H1 (cell line): ENCODE results near the gene SKAP1. TPM values are rescaled to one million over a fixed set of nuclear protein-coding genes. Genes with fewer than 3 reads are reported as not detected.

Experiments
- CTCF ChIA-PET: fragments of 300-600 bp; sonication (Branson Sonifier 250); formaldehyde crosslinking; loops from one replicate; lab custom pipeline; 2021; ENCODE audit not compliant: partially characterized antibody; lab: Charles Lee
- POLR2A ChIA-PET: fragments of 300-600 bp; sonication (Branson Sonifier 250); formaldehyde crosslinking; loops from one replicate; lab custom pipeline; 2021; ENCODE audit warnings: inconsistent platforms; ENCODE audit not compliant: partially characterized antibody; lab: Charles Lee
- DNase-seq, 2 experiments: peaks; one replicate each; pipeline versions ENCODE4 v3.0.0 to v3.0.0-alpha.2; 2010 to 2022; ENCODE audit warnings: low spot score in 2 of 2, low read depth in 1 of 2, mixed read lengths in 1 of 2
- FAIRE-seq: peaks from 2 replicates; lab custom pipeline; 2011; peaks lifted over from hg19 to GRCh38; lab: Jason Lieb, UNC
- H2AFZ ChIP-seq: 2 replicates; pipeline ENCODE4 v1.8.1; 2012; ENCODE audit warnings: low read length, inconsistent platforms
- H2AK5ac ChIP-seq: 2 replicates; pipeline ENCODE4 v1.6.1; 2013; ENCODE audit warnings: low read depth, low read length
- H2BK120ac ChIP-seq: replicated peaks from 2 replicates; pipeline ENCODE3; 2013; ENCODE audit warnings: low read depth, low read length, inconsistent platforms
- H2BK12ac ChIP-seq: 2 replicates; pipeline ENCODE4 v1.6.1; 2013; ENCODE audit warnings: low read depth, low read length
- H2BK15ac ChIP-seq: 2 replicates; pipeline ENCODE4 v1.6.1; 2013; ENCODE audit warnings: low read length
- H2BK20ac ChIP-seq: 2 replicates; pipeline ENCODE4 v1.6.1; 2013; ENCODE audit warnings: low read length
- H2BK5ac ChIP-seq: 2 replicates; pipeline ENCODE4 v1.6.1; 2013; ENCODE audit warnings: low read depth, low read length
- H3K14ac ChIP-seq: 2 replicates; pipeline ENCODE4 v1.6.1; 2013; ENCODE audit warnings: inconsistent platforms; ENCODE audit not compliant: insufficient read length
- H3K18ac ChIP-seq: 2 replicates; pipeline ENCODE4 v1.6.1; 2013; ENCODE audit warnings: low read length; ENCODE audit errors: extremely low read depth
- H3K23ac ChIP-seq: 2 replicates; pipeline ENCODE4 v1.6.1; 2013; ENCODE audit warnings: inconsistent platforms; ENCODE audit not compliant: insufficient read length
- H3K23me2 ChIP-seq: 2 replicates; pipeline ENCODE4 v1.6.1; 2013; ENCODE audit warnings: low read depth, low read length
- H3K27ac ChIP-seq: 2 replicates; pipeline ENCODE4 v1.6.1; 2011; ENCODE audit warnings: low read depth, low read length, inconsistent platforms
- H3K27me3 ChIP-seq, 4 experiments: replicated peaks in 1 of 4; 1 replicate in 1 of 4; 2 replicates in 3 of 4; pipeline versions ENCODE4 v1.6.1 to v1.8.1; 2011 to 2013; ENCODE audit warnings: low read length in 3 of 4, mild to moderate bottlenecking in 3 of 4, inconsistent platforms in 2 of 4, mixed read lengths in 2 of 4, moderate library complexity in 1 of 4; ENCODE audit not compliant: control insufficient read depth in 3 of 4, insufficient read depth in 3 of 4; ENCODE audit errors: extremely low read depth in 1 of 4
- H3K36me3 ChIP-seq, 4 experiments: 2 replicates each; pipeline versions ENCODE4 v1.6.1 to v1.8.1; 2011 to 2013; ENCODE audit warnings: mild to moderate bottlenecking in 4 of 4, low read length in 3 of 4, moderate library complexity in 2 of 4, control low read depth in 1 of 4, inconsistent platforms in 1 of 4; ENCODE audit not compliant: insufficient read depth in 4 of 4, control insufficient read depth in 2 of 4
- H3K4ac ChIP-seq: replicated peaks from 2 replicates; pipeline ENCODE3; 2013; ENCODE audit warnings: low read length, low read depth, mixed read lengths, inconsistent platforms; ENCODE audit not compliant: insufficient read length
- H3K4me1 ChIP-seq, 4 experiments: replicated peaks in 1 of 4; 1 replicate in 1 of 4; 2 replicates in 3 of 4; pipeline versions ENCODE4 v1.6.1 to v1.8.1; 2011 to 2013; ENCODE audit warnings: low read length in 3 of 4, inconsistent platforms in 2 of 4, mixed read lengths in 1 of 4; ENCODE audit not compliant: insufficient read depth in 4 of 4, control insufficient read depth in 3 of 4
- H3K4me2 ChIP-seq, 2 experiments: 2 replicates each; pipeline versions ENCODE4 v1.6.1 to v1.8.1; 2011 to 2013; ENCODE audit warnings: low read depth in 2 of 2, low read length in 2 of 2, control low read depth in 1 of 2, inconsistent platforms in 1 of 2, mild to moderate bottlenecking in 1 of 2; ENCODE audit not compliant: insufficient read depth in 1 of 2
- H3K4me3 ChIP-seq, 4 experiments: fragments of 200-600, 300-600 bp in 1 of 4; sonication (generic), shearing (Covaris generic), sonication (Bioruptor Twin) in 1 of 4; 2 replicates each; pipeline versions ENCODE4 v1.5.1 to v1.8.1; 2011 to 2016; ENCODE audit warnings: low read length in 4 of 4, low read depth in 3 of 4, control low read depth in 2 of 4, inconsistent platforms in 2 of 4, mild to moderate bottlenecking in 2 of 4, mixed read lengths in 1 of 4, moderate library complexity in 1 of 4; ENCODE audit not compliant: insufficient read depth in 2 of 4; ENCODE audit errors: extremely low read depth in 1 of 4
- H3K56ac ChIP-seq: replicated peaks from 2 replicates; pipeline ENCODE3; 2013; ENCODE audit warnings: low read depth, mild to moderate bottlenecking, mixed read lengths, low read length, inconsistent platforms; ENCODE audit not compliant: insufficient read length
- H3K79me1 ChIP-seq: 2 replicates; pipeline ENCODE4 v1.6.1; 2013; ENCODE audit warnings: low read depth, low read length, control low read depth
- H3K79me2 ChIP-seq, 2 experiments: 2 replicates each; pipeline versions ENCODE4 v1.6.1 to v1.8.1; 2012 to 2013; ENCODE audit warnings: low read length in 2 of 2, mild to moderate bottlenecking in 2 of 2, inconsistent platforms in 1 of 2; ENCODE audit not compliant: insufficient read depth in 2 of 2, control insufficient read depth in 1 of 2
- H3K9ac ChIP-seq, 4 experiments: replicated peaks in 1 of 4; 1 replicate in 1 of 4; 2 replicates in 3 of 4; pipeline versions ENCODE4 v1.6.1 to v1.8.1; 2011 to 2013; ENCODE audit warnings: low read depth in 3 of 4, low read length in 3 of 4, control low read depth in 2 of 4, mild to moderate bottlenecking in 2 of 4, moderate library complexity in 2 of 4, inconsistent platforms in 1 of 4; ENCODE audit errors: extremely low read depth in 1 of 4
- H3K9me3 ChIP-seq, 2 experiments: 2 replicates each; pipeline versions ENCODE4 v1.6.1 to v1.8.1; 2012 to 2013; ENCODE audit warnings: mild to moderate bottlenecking in 2 of 2, moderate library complexity in 2 of 2, control low read depth in 1 of 2, inconsistent platforms in 1 of 2, low read depth in 1 of 2, low read length in 1 of 2, mixed read lengths in 1 of 2; ENCODE audit not compliant: insufficient read depth in 2 of 2
- H4K20me1 ChIP-seq, 2 experiments: replicated peaks in 1 of 2; 2 replicates each; pipeline versions ENCODE3 to v1.8.1; 2011 to 2013; ENCODE audit warnings: inconsistent platforms in 2 of 2, low read length in 2 of 2, mild to moderate bottlenecking in 1 of 2; ENCODE audit not compliant: insufficient read depth in 2 of 2, control insufficient read depth in 1 of 2
- H4K5ac ChIP-seq: 2 replicates; pipeline ENCODE4 v1.6.1; 2013; ENCODE audit warnings: low read length, low read depth, mixed read lengths, inconsistent platforms; ENCODE audit not compliant: insufficient read length
- H4K8ac ChIP-seq: 2 replicates; pipeline ENCODE4 v1.8.0; 2013; ENCODE audit warnings: mild to moderate bottlenecking, moderate library complexity, low read length, inconsistent platforms; ENCODE audit not compliant: insufficient read depth; ENCODE audit errors: extremely low read depth
- H4K91ac ChIP-seq: replicated peaks from 2 replicates; pipeline ENCODE3; 2013; ENCODE audit warnings: low read length, mixed read lengths, inconsistent platforms; ENCODE audit not compliant: insufficient read length
- BCL11A ChIP-seq, 2 experiments: IDR thresholded peaks; one replicate each; pipeline ENCODE4 v1.6.1; 2011; ENCODE audit warnings: low read depth in 2 of 2, low read length in 2 of 2, mild to moderate bottlenecking in 2 of 2
- CTBP2 ChIP-seq: IDR thresholded peaks from 2 replicates; pipeline ENCODE4 v1.7.0; 2011; ENCODE audit warnings: borderline replicate concordance, mild to moderate bottlenecking, moderate library complexity, mixed read lengths, low read length; ENCODE audit not compliant: insufficient read depth, insufficient read length
- GTF2F1 ChIP-seq: IDR thresholded peaks from 2 replicates; pipeline ENCODE4 v1.6.1; 2012; ENCODE audit warnings: low read depth, low read length, improper control_type of control experiment, borderline replicate concordance
- KDM5A ChIP-seq: fragments of 200-600 bp; IDR thresholded peaks from 2 replicates; pipeline ENCODE4 v1.7.1; 2012; ENCODE audit warnings: mild to moderate bottlenecking, low read length, inconsistent platforms, mixed read lengths
- RAD21 ChIP-seq, 2 experiments: IDR thresholded peaks in 1 of 2; conservative IDR thresholded peaks in 1 of 2; 2 replicates each; pipeline ENCODE4 v1.6.1; 2011; ENCODE audit warnings: low read depth in 2 of 2, low read length in 2 of 2, improper control_type of control experiment in 1 of 2, inconsistent platforms in 1 of 2, mild to moderate bottlenecking in 1 of 2, moderate library complexity in 1 of 2
- SIRT6 ChIP-seq: IDR thresholded peaks from one replicate; pipeline ENCODE4 v1.7.1; 2012; ENCODE audit warnings: low read length, inconsistent platforms
- TAF1 ChIP-seq: IDR thresholded peaks from 2 replicates; pipeline ENCODE4 v1.6.1; 2011; ENCODE audit warnings: mild to moderate bottlenecking, low read depth, low read length
- WGBS, 2 experiments: shearing (Covaris generic) in 1 of 2; methylation state at CpG; one replicate each; pipeline versions ENCODE4 v1.1.6 to v1.1.7; 2013 to 2015; ENCODE audit warnings: low lambda C conversion rate in 2 of 2, mixed read lengths in 2 of 2, inconsistent platforms in 1 of 2, low coverage in 1 of 2, missing lambda C conversion rate in 1 of 2; ENCODE audit not compliant: insufficient replicate concordance in 2 of 2, insufficient coverage in 1 of 2, insufficient read length in 1 of 2; ENCODE audit errors: extremely low coverage in 1 of 2, missing lambda C conversion rate in 1 of 2; 5-methylcytosine and 5-hydroxymethylcytosine counted together
- polyA plus RNA-seq, 7 experiments: library from polyadenylated mRNA; depleted of rRNA in 3 of 7; stranded (reverse) in 5 of 7; unstranded in 2 of 7; fragments of >200 nt in 5 of 7; fragments of 200-250 nt in 2 of 7; gene quantifications; 1 replicate in 5 of 7; 2 replicates in 1 of 7; 4 replicates in 1 of 7; pipeline versions ENCODE4 v1.2.1 to v1.2.3, GENCODE V29; 2011 to 2013; ENCODE audit warnings: missing spikeins in 2 of 7, mixed read lengths in 2 of 7
- total RNA-seq: library from RNA; stranded (reverse); fragmentation: NEBNext Ultra II Directional; extraction: Animal tissue kit (Norgen Biotek cat#: 25700); gene quantifications from 2 replicates; pipeline ENCODE4 v1.2.1, GENCODE V29; 2021
- TF ChIP-seq, protein P1 (sequence below): IDR thresholded peaks from 2 replicates; pipeline ENCODE4 v1.6.1; 2012; ENCODE audit warnings: inconsistent platforms

Gene SKAP1
- total and polyA plus RNA-seq, 2 of the 8 experiments (the other 6 are each of a cell fraction or from before 2014, with no cell fraction given) = not detected

DNA sequence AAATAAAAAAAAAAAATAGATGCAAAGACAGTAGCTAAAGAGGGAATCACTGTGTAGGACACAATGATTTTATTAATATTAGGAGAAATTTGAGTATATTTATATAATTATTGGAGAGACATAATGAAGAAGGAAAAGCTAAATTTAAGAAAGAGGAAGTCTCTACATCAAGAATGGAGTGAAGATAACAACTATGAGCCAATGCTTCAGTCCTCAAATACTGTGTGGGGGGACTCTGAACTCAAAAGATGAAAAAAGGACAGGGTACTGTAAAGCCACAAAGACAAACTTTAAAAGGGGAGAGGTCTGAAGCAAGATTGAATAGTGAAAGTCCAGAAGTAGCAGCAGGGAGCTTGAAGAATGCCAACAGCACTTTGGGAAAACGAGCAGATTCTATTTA, 44.7 kb downstream of the SKAP1 start:
- CTCF ChIA-PET = interaction anchor here (0.6 to 3.7 kb wide), 7 partner anchors 10 to 293 kb away, joined by 3 to 17 read pairs (median 4); no protein-coding TSS in a partner anchor
- TF ChIP-seq GTF2F1 (no peak), SIRT6 (no peak), CTBP2 (no peak), TAF1 (no peak), RAD21 (IDR thresholded peaks at IDR 0.05 in 1 of 2, conservative IDR thresholded peaks at IDR 0.05 in 1 of 2; ENCODE audit: low read depth in 2 of 2, low read length in 2 of 2) (no peak), BCL11A (IDR thresholded peaks at IDR 0.05; ENCODE audit: low read depth in 2 of 2, low read length in 2 of 2) (no peak), KDM5A (no peak)
- TF ChIP-seq, protein P1, sequence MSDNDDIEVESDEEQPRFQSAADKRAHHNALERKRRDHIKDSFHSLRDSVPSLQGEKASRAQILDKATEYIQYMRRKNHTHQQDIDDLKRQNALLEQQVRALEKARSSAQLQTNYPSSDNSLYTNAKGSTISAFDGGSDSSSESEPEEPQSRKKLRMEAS = no peak
- no peak for DNase-seq

More for the DNA sequence above, 44.7 kb downstream of the SKAP1 start:
- no peak overlapping the region for H3K18ac ChIP-seq
- no peak overlapping the region for H2BK15ac ChIP-seq
- no peak overlapping the region for H2BK120ac ChIP-seq
- H3K27me3 ChIP-seq = no peaks in the 10 kb centered on the region
- no peak overlapping the region for H3K4me2 ChIP-seq
- POLR2A ChIA-PET = interaction anchor here (0.9 kb wide), 1 partner anchor 12 kb away, joined by 3 read pairs; no protein-coding TSS in a partner anchor
- WGBS, 2 experiments = 76% methylated on average over 1 of the region's 1 CpG; no CpG with 5 or more reads in 1 of the 2 experiments
- no peak overlapping the region for H3K4ac ChIP-seq
- no peak overlapping the region for H2BK12ac ChIP-seq
- no peak overlapping the region for H4K91ac ChIP-seq
- H2BK20ac ChIP-seq = no peak overlapping the region
- no peak overlapping the region for H2BK5ac ChIP-seq
- no peak overlapping the region for H4K8ac ChIP-seq
- no peaks in the 10 kb centered on the region for H3K9me3 ChIP-seq
- no peak overlapping the region for H3K23ac ChIP-seq
- no peaks in the 10 kb centered on the region for H3K4me1 ChIP-seq
- H2AFZ ChIP-seq = no peak overlapping the region
- H3K14ac ChIP-seq = no peak overlapping the region
- no peak for FAIRE-seq
- H3K23me2 ChIP-seq = no peaks in the 10 kb centered on the region
- peaks cover 0 to 3% of the 10 kb centered on the region in 2 experiments for H4K20me1 ChIP-seq
- no peaks in the 10 kb centered on the region for H3K79me2 ChIP-seq
- H3K36me3 ChIP-seq = no peaks in the 10 kb centered on the region
- no peak overlapping the region for H3K56ac ChIP-seq
- H2AK5ac ChIP-seq = no peak overlapping the region
- no peak overlapping the region for H3K27ac ChIP-seq
- H3K4me3 ChIP-seq = no peak overlapping the region
- no peak overlapping the region for H3K9ac ChIP-seq
- no peaks in the 10 kb centered on the region for H3K79me1 ChIP-seq
- H4K5ac ChIP-seq = no peak overlapping the region
